Keratinocyte (primary cell): ENCODE results near the gene PGLYRP1.

Experiments used
- CTCF ChIP-seq, 3 experiments: IDR thresholded peaks in 1 of 3; conservative IDR thresholded peaks in 1 of 3; optimal IDR thresholded peaks in 1 of 3; 2 replicates in 2 of 3; 3 replicates in 1 of 3; pipeline versions ENCODE3 to v1.5.1; 2011; ENCODE audit warnings: low read length in 3 of 3, mild to moderate bottlenecking in 3 of 3, moderate library complexity in 2 of 3, control low read depth in 1 of 3, inconsistent platforms in 1 of 3; ENCODE audit not compliant: insufficient read depth in 2 of 3; ENCODE audit errors: extremely low read depth in 1 of 3
- EZH2 ChIP-seq: IDR thresholded peaks from one replicate; pipeline ENCODE4 v1.6.1; 2012; ENCODE audit warnings: inconsistent platforms, mild to moderate bottlenecking, low read length, moderate library complexity

- TF ChIP-seq CTCF (optimal IDR thresholded peaks at IDR 0.05 in 1 of 3, IDR thresholded peaks at IDR 0.05 in 1 of 3, conservative IDR thresholded peaks at IDR 0.05 in 1 of 3; ENCODE audit: extremely low read depth in 1 of 3, insufficient read depth in 2 of 3, low read length in 3 of 3) (peak; percentile 60 to 86 (median 80)), EZH2 (peak; percentile 10)
Observed at GRCh38 chr19:46016426-46017094, 6.3 kb downstream of the PGLYRP1 start.
